Stomach (tissue), 9 donors: ENCODE data around the gene RBFOX2. TPM values are rescaled to one million over a fixed set of nuclear protein-coding genes. Genes with fewer than 3 reads are reported as not detected.

ENCODE experiments used
- DNase-seq, 2 donors: peaks; one replicate each; pipeline versions ENCODE4 v3.0.0 to v3.0.0-alpha.2; 2013 to 2019
- H3K27ac ChIP-seq, 5 donors: fragments of 200-600 bp in 4 of 5; sonication (generic) in 4 of 5; one replicate each; pipeline ENCODE4 v1.5.1; 2013 to 2019; ENCODE audit warnings: mild to moderate bottlenecking in 1 of 5, moderate library complexity in 1 of 5
- H3K27me3 ChIP-seq, 3 donors: fragments of 200-600 bp; sonication (generic); one replicate each; pipeline ENCODE4 v1.5.1; 2017 to 2019; ENCODE audit warnings: mixed run types in 1 of 3
- H3K36me3 ChIP-seq, 4 donors: fragments of 200-600 bp; sonication (generic); 1 replicate in 3 of 4; 2 replicates in 1 of 4; pipeline ENCODE4 v1.5.1; 2016 to 2019
- H3K4me1 ChIP-seq, 4 donors: fragments of 200-600 bp; sonication (generic); one replicate each; pipeline ENCODE4 v1.5.1; 2016 to 2019
- H3K4me3 ChIP-seq, 4 donors: fragments of 200-600 bp; sonication (generic) in 3 of 4; one replicate each; pipeline ENCODE4 v1.5.1; 2016 to 2019; ENCODE audit warnings: mild to moderate bottlenecking in 1 of 4
- H3K9me3 ChIP-seq, 4 donors: fragments of 200-600 bp; sonication (generic); one replicate each; pipeline ENCODE4 v1.5.1; 2016 to 2019
- CTCF ChIP-seq, 7 experiments: fragments of 450-650 bp in 4 of 7; fragments of 200-600 bp in 3 of 7; sonication (generic) in 3 of 7; IDR thresholded peaks; one replicate each; pipeline ENCODE4 v1.5.1; 2016 to 2019; ENCODE audit warnings: antibody characterized with exemption in 7 of 7, control low read depth in 2 of 7, mild to moderate bottlenecking in 1 of 7
- EP300 ChIP-seq: sonication (generic); formaldehyde crosslinking; IDR thresholded peaks from one replicate; pipeline ENCODE4 v1.6.1; 2017; ENCODE audit warnings: antibody characterized with exemption
- POLR2A ChIP-seq, 4 donors: fragments of 450-650 bp; IDR thresholded peaks; one replicate each; pipeline ENCODE4 v1.6.1; 2016; ENCODE audit warnings: antibody characterized with exemption in 4 of 4, control low read depth in 2 of 4, mild to moderate bottlenecking in 1 of 4, moderate library complexity in 1 of 4
- POLR2AphosphoS5 ChIP-seq, 3 donors: sonication (generic); formaldehyde crosslinking; IDR thresholded peaks; one replicate each; pipeline ENCODE4 v1.6.1; 2016; ENCODE audit warnings: antibody characterized with exemption in 3 of 3
- whole genome bisulfite sequencing, 5 donors: extraction: QIAGEN DNeasy Blood & Tissue Kit in 3 of 5; methylation state at CpG; one replicate each; pipeline versions ENCODE4 v1.1.5 to v1.1.7; 2013 to 2018; 5-methylcytosine and 5-hydroxymethylcytosine counted together
- intact Hi-C: fragments of 100-400 bp; cut with DNase I; formaldehyde crosslinking; loops from one replicate; pipeline ENCODE4 v1.15.1; 2023; ENCODE audit warnings: low total_unique reads
- polyA plus RNA-seq, 3 donors: library from polyadenylated mRNA; stranded (reverse); fragments of 200-250 nt; gene quantifications; one replicate each; pipeline ENCODE4 v1.2.3, GENCODE V29; 2013
- total RNA-seq, 5 donors: library from RNA; depleted of rRNA; stranded (reverse); fragments of >200 nt; gene quantifications; one replicate each; pipeline versions ENCODE4 v1.1.0 to v1.2.3, GENCODE V29; 2014 to 2016
- donor health status: healthy with polysubstance abuse.
- donor health status: Bipolar disorder and iron deficiency.
- donor health status: healthy.

The RBFOX2 gene
- total and polyA plus RNA-seq, 8 donors = 14.9 to 176 (median 46.7) TPM

GRCh38 chr22:36039125-36039524 lies 10.5 kb upstream of the RBFOX2 start:
- WGBS, 5 donors = 87 to 92% (median 89%) methylated on average over 3 of the region's 3 CpGs
- Histone ChIP-seq H3K27ac (no peak overlapping the region), H3K4me3 (no peak overlapping the region), H3K4me1 (no peaks in the 10 kb centered on the region), H3K36me3 (no peaks in the 10 kb centered on the region), H3K9me3 (no peaks in the 10 kb centered on the region), H3K27me3 (no peaks in the 10 kb centered on the region)
- DNase-seq = no peak
- intact Hi-C loops = no loop called here
- TF ChIP-seq EP300 (no peak), POLR2AphosphoS5 (IDR thresholded peaks at IDR 0.05) (no peak), POLR2A (IDR thresholded peaks at IDR 0.05) (no peak), CTCF (IDR thresholded peaks at IDR 0.05) (no peak)

DNA sequence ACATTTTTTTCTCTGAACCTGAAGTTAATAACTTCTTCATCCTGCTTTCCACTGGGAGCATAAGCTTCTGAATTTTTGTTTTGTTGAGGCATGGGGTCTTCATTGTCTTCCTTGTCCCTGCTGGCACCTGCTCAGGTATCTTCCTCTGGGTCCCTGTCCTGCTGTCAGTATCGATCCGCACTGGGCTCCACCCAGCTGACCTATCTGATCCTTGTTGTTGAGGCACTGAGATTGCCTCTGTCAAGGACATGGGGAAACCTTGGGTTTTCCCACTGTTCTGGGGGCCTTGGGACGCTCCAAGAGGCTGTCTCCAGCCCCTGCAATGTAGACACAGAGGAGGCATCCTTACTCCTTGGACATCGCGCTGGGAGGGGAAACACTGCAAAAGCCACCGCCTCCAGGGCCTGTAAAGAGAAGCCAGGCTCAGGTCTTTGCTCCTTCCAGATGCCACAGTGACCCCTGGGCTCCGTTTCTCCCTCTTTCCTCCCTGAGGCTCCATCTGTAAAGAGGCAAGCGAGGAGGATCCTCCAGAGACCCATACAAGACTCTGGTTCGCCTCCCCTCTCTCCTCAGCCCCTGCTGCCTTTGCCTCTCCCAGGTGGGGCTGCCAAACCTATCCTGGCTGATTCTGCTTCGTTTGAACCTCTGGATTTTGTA lies 8.6 kb upstream of the RBFOX2 start:
- DNase-seq = no peak
- Histone ChIP-seq H3K27me3 (no peaks in the 10 kb centered on the region), H3K4me3 (no peak overlapping the region), H3K36me3 (no peaks in the 10 kb centered on the region), H3K27ac (no peak overlapping the region), H3K9me3 (no peaks in the 10 kb centered on the region), H3K4me1 (no peaks in the 10 kb centered on the region)
- WGBS, 5 donors = 77 to 88% (median 84%) methylated on average over 5 to 10 of the region's 10 CpGs
- intact Hi-C loops = no loop called here
- TF ChIP-seq CTCF (IDR thresholded peaks at IDR 0.05) (no peak), POLR2AphosphoS5 (IDR thresholded peaks at IDR 0.05) (no peak), EP300 (no peak), POLR2A (IDR thresholded peaks at IDR 0.05) (no peak)

GRCh38 chr22:36036167-36036624 lies 7.6 kb upstream of the RBFOX2 start:
- no peaks in the 10 kb centered on the region for H3K36me3 ChIP-seq
- intact Hi-C loops = no loop called here
- TF ChIP-seq EP300 = no peak
- TF ChIP-seq POLR2AphosphoS5 (IDR thresholded peaks at IDR 0.05) = no peak
- TF ChIP-seq CTCF (IDR thresholded peaks at IDR 0.05) = no peak
- no peak for TF ChIP-seq POLR2A (IDR thresholded peaks at IDR 0.05)
- no peaks in the 10 kb centered on the region for H3K9me3 ChIP-seq
- no peaks in the 10 kb centered on the region for H3K27me3 ChIP-seq
- H3K4me3 ChIP-seq = no peak overlapping the region
- 30 to 46% (median 43%) methylated on average over 6 of the region's 6 CpGs for WGBS, 5 donors
- DNase-seq = peak in 1 of 2 donors; percentile 21
- H3K4me1 ChIP-seq = no peaks in the 10 kb centered on the region
- no peak overlapping the region for H3K27ac ChIP-seq

GRCh38 chr22:36032611-36033010 lies 4.0 kb upstream of the RBFOX2 start:
- Histone ChIP-seq H3K4me3 (no peak overlapping the region), H3K9me3 (no peaks in the 10 kb centered on the region), H3K27ac (no peak overlapping the region), H3K27me3 (peaks cover 0 to 6% (median 0%) of the 10 kb centered on the region in 3 donors), H3K36me3 (no peaks in the 10 kb centered on the region), H3K4me1 (peaks cover 0 to 12% (median 6%) of the 10 kb centered on the region in 4 donors)
- 89 to 96% (median 93%) methylated on average over 6 of the region's 6 CpGs for WGBS, 5 donors
- TF ChIP-seq CTCF (IDR thresholded peaks at IDR 0.05) (no peak), POLR2AphosphoS5 (IDR thresholded peaks at IDR 0.05) (no peak)
- DNase-seq = no peak
- intact Hi-C loops = no loop called here
